ENCODE measurements around the gene KPNA5. TPM values are rescaled to one million over a fixed set of nuclear protein-coding genes. Genes with fewer than 3 reads are reported as not detected.
"Not testable (repeated sequence)": the region's sequence is repeated elsewhere in the genome, so short reads cannot be mapped to it uniquely, and the experiment has no call there.

KPNA5 gene
- total RNA-seq, 2 donors from 2014 or later = 7.6 to 10.5 TPM

GRCh38 chr6:116730513-116730912 lies 49.5 kb downstream of the KPNA5 start:
- no peaks in the 10 kb centered on the region for H3K9me3 Mint-ChIP-seq
- no peaks in the 10 kb centered on the region for H3K4me1 Mint-ChIP-seq (ENCODE audit: low read depth in 2 of 2)
- H3K27ac Mint-ChIP-seq = no peak overlapping the region
- ATAC-seq = no peak
- H3K4me3 Mint-ChIP-seq = no peak overlapping the region
- DNase-seq (ENCODE audit: low spot score) = no peak
- H3K27me3 Mint-ChIP-seq = no peaks in the 10 kb centered on the region
- peaks cover 15% of the 10 kb centered on the region for H3K36me3 Mint-ChIP-seq

- H3K4me1 Mint-ChIP-seq (ENCODE audit: low read depth in 2 of 2) = no peaks in the 10 kb centered on the region
- DNase-seq (ENCODE audit: low spot score) = no peak
- H3K27me3 Mint-ChIP-seq = no peaks in the 10 kb centered on the region
- H3K4me3 Mint-ChIP-seq = no peak overlapping the region
- H3K27ac Mint-ChIP-seq = no peak overlapping the region
- no peak for ATAC-seq
- H3K36me3 Mint-ChIP-seq = peaks cover 22% of the 10 kb centered on the region
- H3K9me3 Mint-ChIP-seq = peaks cover 10% of the 10 kb centered on the region
Measured at GRCh38 chr6:116737004-116737403, 56.0 kb downstream of the KPNA5 start.

GRCh38 chr6:116740486-116740885 lies 59.5 kb downstream of the KPNA5 start:
- ATAC-seq; H3K27me3 Mint-ChIP-seq; H3K4me3 Mint-ChIP-seq; DNase-seq (ENCODE audit: low spot score); H3K4me1 Mint-ChIP-seq (ENCODE audit: low read depth in 2 of 2); H3K27ac Mint-ChIP-seq: not testable (repeated sequence)
- peaks cover 18% of the 10 kb centered on the region for H3K9me3 Mint-ChIP-seq
- H3K36me3 Mint-ChIP-seq = peaks cover 27% of the 10 kb centered on the region

GRCh38 chr6:116741571-116741970 lies 60.6 kb downstream of the KPNA5 start:
- ATAC-seq = no peak
- no peak overlapping the region for H3K4me3 Mint-ChIP-seq
- peaks cover 21% of the 10 kb centered on the region for H3K36me3 Mint-ChIP-seq
- peaks cover 17% of the 10 kb centered on the region for H3K9me3 Mint-ChIP-seq
- no peak overlapping the region for H3K27ac Mint-ChIP-seq
- H3K4me1 Mint-ChIP-seq (ENCODE audit: low read depth in 2 of 2) = no peaks in the 10 kb centered on the region
- no peak for DNase-seq (ENCODE audit: low spot score)
- peaks cover 0 to 5% of the 10 kb centered on the region in 2 donors for H3K27me3 Mint-ChIP-seq

GRCh38 chr6:116745176-116745575 lies 64.2 kb downstream of the KPNA5 start:
- DNase-seq (ENCODE audit: low spot score) (no peak), ATAC-seq (no peak)
- no peak overlapping the region for H3K4me3 Mint-ChIP-seq
- peaks cover 6 to 22% of the 10 kb centered on the region in 2 donors for H3K27me3 Mint-ChIP-seq
- H3K27ac Mint-ChIP-seq = no peak overlapping the region
- H3K36me3 Mint-ChIP-seq = peaks cover 5% of the 10 kb centered on the region
- no peaks in the 10 kb centered on the region for H3K4me1 Mint-ChIP-seq (ENCODE audit: low read depth in 2 of 2)
- H3K9me3 Mint-ChIP-seq = peaks cover 7% of the 10 kb centered on the region

GRCh38 chr6:116761779-116762178 lies 80.8 kb downstream of the KPNA5 start:
- H3K4me1 Mint-ChIP-seq (ENCODE audit: low read depth in 2 of 2) = peaks cover 7 to 12% of the 10 kb centered on the region in 2 donors
- H3K27me3 Mint-ChIP-seq = peaks cover 30 to 46% of the 10 kb centered on the region in 2 donors
- DNase-seq (ENCODE audit: low spot score) (no peak), ATAC-seq (no peak)
- H3K27ac Mint-ChIP-seq = no peak overlapping the region
- no peaks in the 10 kb centered on the region for H3K9me3 Mint-ChIP-seq
- H3K36me3 Mint-ChIP-seq = peaks cover 7% of the 10 kb centered on the region
- H3K4me3 Mint-ChIP-seq = no peak overlapping the region

- no peak for ATAC-seq
- no peaks in the 10 kb centered on the region for H3K9me3 Mint-ChIP-seq
- peaks cover 34 to 50% of the 10 kb centered on the region in 2 donors for H3K27me3 Mint-ChIP-seq
- no peak for DNase-seq (ENCODE audit: low spot score)
- H3K27ac Mint-ChIP-seq = no peak overlapping the region
- peaks cover 7 to 12% of the 10 kb centered on the region in 2 donors for H3K4me1 Mint-ChIP-seq (ENCODE audit: low read depth in 2 of 2)
- H3K36me3 Mint-ChIP-seq = peaks cover 7% of the 10 kb centered on the region
- no peak overlapping the region for H3K4me3 Mint-ChIP-seq
Measured at GRCh38 chr6:116762235-116762634, 81.2 kb downstream of the KPNA5 start.

- peaks cover 7% of the 10 kb centered on the region for H3K36me3 Mint-ChIP-seq
- H3K27me3 Mint-ChIP-seq = peaks cover 35 to 49% of the 10 kb centered on the region in 2 donors
- H3K27ac Mint-ChIP-seq = no peak overlapping the region
- no peaks in the 10 kb centered on the region for H3K9me3 Mint-ChIP-seq
- no peak for DNase-seq (ENCODE audit: low spot score)
- no peak overlapping the region for H3K4me3 Mint-ChIP-seq
- H3K4me1 Mint-ChIP-seq (ENCODE audit: low read depth in 2 of 2) = peaks cover 7 to 12% of the 10 kb centered on the region in 2 donors
- no peak for ATAC-seq
Measured at GRCh38 chr6:116763048-116763447, 82.0 kb downstream of the KPNA5 start.

GRCh38 chr6:116763906-116764628 lies 83.1 kb downstream of the KPNA5 start:
- no peak overlapping the region for H3K4me3 Mint-ChIP-seq
- H3K9me3 Mint-ChIP-seq = no peaks in the 10 kb centered on the region
- ATAC-seq = peak in 1 of 2 donors; percentile 11

GRCh38 chr6:116764629-116764960 lies 83.6 kb downstream of the KPNA5 start:
- H3K4me3 Mint-ChIP-seq = no peak overlapping the region

More at GRCh38 chr6:116763906-116764628, 83.1 kb downstream of the KPNA5 start:
- Mint-ChIP-seq H3K27me3 (peaks cover 35 to 49% of the 10 kb centered on the region in 2 donors), H3K27ac (no peak overlapping the region), H3K4me1 (ENCODE audit: low read depth in 2 of 2) (peaks cover 7 to 12% of the 10 kb centered on the region in 2 donors), H3K36me3 (peaks cover 7% of the 10 kb centered on the region)
- no peak for DNase-seq (ENCODE audit: low spot score)

GRCh38 chr6:116764961-116765841 lies 84.2 kb downstream of the KPNA5 start, which contains the start of gene FAM162B:
FAM162B (minus strand) TSS chr6:116765719; CDS start chr6:116765576, 143 bp downstream.
- H3K9me3 Mint-ChIP-seq = no peaks in the 10 kb centered on the region
- peaks cover 32 to 42% of the 10 kb centered on the region in 2 donors for H3K27me3 Mint-ChIP-seq
- peaks cover 7% of the 10 kb centered on the region for H3K36me3 Mint-ChIP-seq
- H3K27ac Mint-ChIP-seq = no peak within 1 kb of the TSS
- DNase-seq (ENCODE audit: low spot score) = no peak
- peak within 1 kb of the TSS; percentile 65 for H3K4me3 Mint-ChIP-seq
- ATAC-seq = peak; percentile 52 to 57
- H3K4me1 Mint-ChIP-seq (ENCODE audit: low read depth in 2 of 2) = peaks cover 7 to 12% of the 10 kb centered on the region in 2 donors

More at GRCh38 chr6:116764629-116764960, 83.6 kb downstream of the KPNA5 start:
- DNase-seq (ENCODE audit: low spot score) (no peak), ATAC-seq (no peak)
- Mint-ChIP-seq H3K27me3 (peaks cover 34 to 46% of the 10 kb centered on the region in 2 donors), H3K9me3 (no peaks in the 10 kb centered on the region), H3K27ac (no peak overlapping the region), H3K4me1 (ENCODE audit: low read depth in 2 of 2) (peaks cover 7 to 12% of the 10 kb centered on the region in 2 donors), H3K36me3 (peaks cover 7% of the 10 kb centered on the region)

- no peaks in the 10 kb centered on the region for H3K9me3 Mint-ChIP-seq
Measured at GRCh38 chr6:116766506-116767176, 85.6 kb downstream of the KPNA5 start.

GRCh38 chr6:116767715-116768114 lies 86.7 kb downstream of the KPNA5 start:
- H3K4me3 Mint-ChIP-seq = no peak overlapping the region
- H3K4me1 Mint-ChIP-seq (ENCODE audit: low read depth in 2 of 2) = peaks cover 7 to 12% of the 10 kb centered on the region in 2 donors
- peaks cover 7% of the 10 kb centered on the region for H3K36me3 Mint-ChIP-seq
- no peak for DNase-seq (ENCODE audit: low spot score)
- no peak for ATAC-seq
- H3K27me3 Mint-ChIP-seq = peaks cover 33 to 48% of the 10 kb centered on the region in 2 donors
- no peaks in the 10 kb centered on the region for H3K9me3 Mint-ChIP-seq
- no peak overlapping the region for H3K27ac Mint-ChIP-seq

More at GRCh38 chr6:116766506-116767176, 85.6 kb downstream of the KPNA5 start:
- Mint-ChIP-seq H3K4me3 (peak overlapping the region; percentile 65), H3K27me3 (peaks cover 32 to 46% of the 10 kb centered on the region in 2 donors), H3K27ac (no peak overlapping the region), H3K4me1 (ENCODE audit: low read depth in 2 of 2) (peaks cover 7 to 12% of the 10 kb centered on the region in 2 donors), H3K36me3 (peaks cover 7% of the 10 kb centered on the region)
- ATAC-seq (no peak), DNase-seq (ENCODE audit: low spot score) (no peak)
